Neural cell (in vitro differentiated cells): ENCODE data around the gene BCAS4. TPM values are rescaled to one million over a fixed set of nuclear protein-coding genes. Genes with fewer than 3 reads are reported as not detected.

Source experiments
- H2AFZ ChIP-seq: fragments of 200-600, 300-800 bp; sonication (generic), shearing (Covaris generic); 2 replicates; pipeline ENCODE4 v1.6.0; 2014; ENCODE audit warnings: low read depth, mild to moderate bottlenecking, antibody characterized with exemption, low read length, moderate library complexity
- H3F3A ChIP-seq: fragments of 200-600 bp; shearing (Covaris generic); 2 replicates; pipeline ENCODE4 v1.6.1; 2016; ENCODE audit warnings: mild to moderate bottlenecking, moderate library complexity, mixed read lengths, antibody characterized with exemption, low read length; ENCODE audit not compliant: insufficient read depth, poor library complexity, severe bottlenecking
- H3K27ac ChIP-seq: fragments of 200-600, 300-800 bp; sonication (generic), shearing (Covaris generic); 2 replicates; pipeline ENCODE4 v1.5.1; 2014; ENCODE audit warnings: mild to moderate bottlenecking, low read length, moderate library complexity
- H3K27me3 ChIP-seq: fragments of 300-800, 200-600 bp; sonication (generic), shearing (Covaris generic); 2 replicates; pipeline ENCODE4 v1.6.0; 2014; ENCODE audit warnings: mild to moderate bottlenecking, low read depth, low read length, moderate library complexity; ENCODE audit not compliant: insufficient read depth
- H3K36me3 ChIP-seq: fragments of 300-800, 200-600 bp; sonication (generic), shearing (Covaris generic); 2 replicates; pipeline ENCODE4 v1.5.1; 2014; ENCODE audit warnings: mild to moderate bottlenecking, antibody characterized with exemption, low read length, moderate library complexity; ENCODE audit not compliant: insufficient read depth
- H3K4me2 ChIP-seq: fragments of 300-800, 200-600 bp; sonication (generic), shearing (Covaris generic); 2 replicates; pipeline ENCODE4 v1.6.0; 2014; ENCODE audit warnings: mild to moderate bottlenecking, low read length
- H3K4me3 ChIP-seq: fragments of 300-800, 200-600 bp; sonication (generic), shearing (Covaris generic); 2 replicates; pipeline ENCODE4 v1.5.1; 2014; ENCODE audit warnings: mild to moderate bottlenecking, low read length, moderate library complexity
- H3K79me2 ChIP-seq: fragments of 200-600 bp; shearing (Covaris generic); replicated peaks from 2 replicates; pipeline ENCODE4 v1.6.0; 2014; ENCODE audit warnings: mild to moderate bottlenecking, low read length, moderate library complexity; ENCODE audit not compliant: insufficient read depth
- H3K9ac ChIP-seq: fragments of 300-800, 200-600 bp; sonication (generic), shearing (Covaris generic); 2 replicates; pipeline ENCODE4 v1.6.1; 2016; ENCODE audit warnings: mild to moderate bottlenecking, low read length, mixed read lengths
- H3K9me2 ChIP-seq: fragments of 200-600 bp; shearing (Covaris generic); 2 replicates; pipeline ENCODE4 v1.6.1; 2016; ENCODE audit warnings: mild to moderate bottlenecking, low read length, mixed read lengths; ENCODE audit not compliant: insufficient read depth
- H3K9me3 ChIP-seq: fragments of 200-600, 300-800 bp; sonication (generic), shearing (Covaris generic); 2 replicates; pipeline ENCODE4 v1.6.1; 2016; ENCODE audit warnings: mild to moderate bottlenecking, mixed run types, low read length, moderate library complexity, mixed read lengths
- H4K20me1 ChIP-seq: fragments of 200-600 bp; shearing (Covaris generic); 2 replicates; pipeline ENCODE4 v1.6.1; 2016; ENCODE audit warnings: mild to moderate bottlenecking, mixed run types; ENCODE audit not compliant: insufficient read depth
- EP300 ChIP-seq: fragments of 450-650 bp; conservative IDR thresholded peaks from 2 replicates; pipeline ENCODE4 v1.6.1; 2014; ENCODE audit warnings: antibody characterized with exemption, mild to moderate bottlenecking, moderate library complexity; ENCODE audit not compliant: poor library complexity, severe bottlenecking
- EZH2 ChIP-seq: fragments of 200-600, 300-800 bp; shearing (Covaris generic), sonication (generic); IDR thresholded peaks from 2 replicates; pipeline ENCODE4 v1.6.1; 2014; ENCODE audit warnings: antibody characterized with exemption, low read length, borderline replicate concordance, mild to moderate bottlenecking; ENCODE audit not compliant: insufficient read depth, poor library complexity, severe bottlenecking
- MXI1 ChIP-seq: fragments of 450-650 bp; conservative IDR thresholded peaks from 2 replicates; pipeline ENCODE4 v1.6.1; 2014; ENCODE audit warnings: antibody characterized with exemption, mild to moderate bottlenecking; ENCODE audit not compliant: poor library complexity, severe bottlenecking
- POLR2AphosphoS5 ChIP-seq: IDR thresholded peaks from 2 replicates; pipeline ENCODE4 v1.6.1; 2012
- RAD21 ChIP-seq: fragments of 450-650 bp; conservative IDR thresholded peaks from 2 replicates; pipeline ENCODE4 v1.6.1; 2014; ENCODE audit warnings: antibody characterized with exemption, mild to moderate bottlenecking, moderate library complexity
- SMC3 ChIP-seq: fragments of 450-650 bp; conservative IDR thresholded peaks from 2 replicates; pipeline ENCODE4 v1.6.1; 2014; ENCODE audit warnings: antibody characterized with exemption, mild to moderate bottlenecking, moderate library complexity; ENCODE audit not compliant: poor library complexity
- TAF1 ChIP-seq: IDR thresholded peaks from 2 replicates; pipeline ENCODE4 v1.6.1; 2012; ENCODE audit warnings: low read depth
- polyA plus RNA-seq: library from polyadenylated mRNA; depleted of rRNA; stranded (reverse); fragments of >200 nt; gene quantifications from 2 replicates; pipeline ENCODE4 v1.2.3, GENCODE V29; 2014
- TF ChIP-seq, protein P1 (sequence below): IDR thresholded peaks from 2 replicates; pipeline ENCODE4 v1.6.1; 2012; ENCODE audit warnings: borderline replicate concordance
- TF ChIP-seq, protein P2 (sequence below): fragments of 450-650 bp; IDR thresholded peaks from 2 replicates; pipeline ENCODE4 v1.5.1; 2014; ENCODE audit warnings: antibody characterized with exemption, mild to moderate bottlenecking, moderate library complexity; ENCODE audit not compliant: poor library complexity, severe bottlenecking

The BCAS4 gene
- polyA plus RNA-seq, 1 donor from 2014 or later = 24.6 TPM

DNA sequence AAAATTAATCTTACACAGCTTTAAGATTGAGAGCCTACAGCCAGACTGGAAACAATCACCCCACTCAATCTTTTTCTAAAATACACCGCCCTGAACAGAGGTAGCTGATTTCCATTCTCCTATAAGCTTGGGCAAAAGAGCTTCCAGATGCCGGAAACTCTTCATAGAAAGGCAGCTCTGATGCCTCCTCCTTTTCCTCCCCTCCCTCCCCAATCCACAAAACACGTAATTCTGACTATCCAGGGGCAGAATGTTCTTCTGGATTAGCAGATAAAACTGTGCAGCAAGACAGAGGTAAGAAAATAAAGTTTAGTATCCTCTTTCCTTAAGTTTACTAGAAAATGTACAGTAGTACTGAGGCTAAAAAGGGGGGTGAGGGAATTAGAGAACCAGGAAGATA lies 120.6 kb downstream of the BCAS4 start:
- no peaks in the 10 kb centered on the region for H3K9me2 ChIP-seq
- H3K4me3 ChIP-seq = no peak overlapping the region
- peaks cover 98% of the 10 kb centered on the region for H3K79me2 ChIP-seq
- no peaks in the 10 kb centered on the region for H3K9me3 ChIP-seq
- H3K4me2 ChIP-seq = no peak overlapping the region
- H2AFZ ChIP-seq = no peak overlapping the region
- no peaks in the 10 kb centered on the region for H3K36me3 ChIP-seq
- H3K27me3 ChIP-seq = no peaks in the 10 kb centered on the region
- H3K9ac ChIP-seq = no peak overlapping the region
- peaks cover 93% of the 10 kb centered on the region for H4K20me1 ChIP-seq
- H3F3A ChIP-seq = no peaks in the 10 kb centered on the region
- no peak overlapping the region for H3K27ac ChIP-seq
- TF ChIP-seq RAD21 (no peak), EZH2 (no peak), MXI1 (no peak), SMC3 (no peak), EP300 (no peak)
- TF ChIP-seq, protein P1, sequence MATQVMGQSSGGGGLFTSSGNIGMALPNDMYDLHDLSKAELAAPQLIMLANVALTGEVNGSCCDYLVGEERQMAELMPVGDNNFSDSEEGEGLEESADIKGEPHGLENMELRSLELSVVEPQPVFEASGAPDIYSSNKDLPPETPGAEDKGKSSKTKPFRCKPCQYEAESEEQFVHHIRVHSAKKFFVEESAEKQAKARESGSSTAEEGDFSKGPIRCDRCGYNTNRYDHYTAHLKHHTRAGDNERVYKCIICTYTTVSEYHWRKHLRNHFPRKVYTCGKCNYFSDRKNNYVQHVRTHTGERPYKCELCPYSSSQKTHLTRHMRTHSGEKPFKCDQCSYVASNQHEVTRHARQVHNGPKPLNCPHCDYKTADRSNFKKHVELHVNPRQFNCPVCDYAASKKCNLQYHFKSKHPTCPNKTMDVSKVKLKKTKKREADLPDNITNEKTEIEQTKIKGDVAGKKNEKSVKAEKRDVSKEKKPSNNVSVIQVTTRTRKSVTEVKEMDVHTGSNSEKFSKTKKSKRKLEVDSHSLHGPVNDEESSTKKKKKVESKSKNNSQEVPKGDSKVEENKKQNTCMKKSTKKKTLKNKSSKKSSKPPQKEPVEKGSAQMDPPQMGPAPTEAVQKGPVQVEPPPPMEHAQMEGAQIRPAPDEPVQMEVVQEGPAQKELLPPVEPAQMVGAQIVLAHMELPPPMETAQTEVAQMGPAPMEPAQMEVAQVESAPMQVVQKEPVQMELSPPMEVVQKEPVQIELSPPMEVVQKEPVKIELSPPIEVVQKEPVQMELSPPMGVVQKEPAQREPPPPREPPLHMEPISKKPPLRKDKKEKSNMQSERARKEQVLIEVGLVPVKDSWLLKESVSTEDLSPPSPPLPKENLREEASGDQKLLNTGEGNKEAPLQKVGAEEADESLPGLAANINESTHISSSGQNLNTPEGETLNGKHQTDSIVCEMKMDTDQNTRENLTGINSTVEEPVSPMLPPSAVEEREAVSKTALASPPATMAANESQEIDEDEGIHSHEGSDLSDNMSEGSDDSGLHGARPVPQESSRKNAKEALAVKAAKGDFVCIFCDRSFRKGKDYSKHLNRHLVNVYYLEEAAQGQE = no peak

DNA sequence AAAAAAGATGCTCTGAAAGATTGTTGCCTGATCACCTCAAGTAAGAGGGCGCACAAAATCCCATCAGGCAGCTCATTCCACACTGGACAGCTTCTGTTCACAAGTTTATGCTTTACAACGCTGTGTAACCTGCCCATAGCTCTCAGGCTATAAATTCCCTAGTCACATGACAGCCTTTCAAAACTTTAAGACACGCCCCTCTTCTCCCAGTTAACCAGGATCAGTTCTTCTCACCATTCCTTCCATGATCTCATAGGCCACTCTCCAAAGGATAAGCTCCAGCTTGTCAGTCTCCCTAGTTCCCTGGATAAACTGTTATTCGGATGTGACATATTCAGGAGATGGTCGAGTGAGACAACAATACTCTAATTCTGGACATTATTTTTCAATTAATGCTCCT lies 121.4 kb downstream of the BCAS4 start:
- Histone ChIP-seq H2AFZ (no peak overlapping the region), H3K27me3 (no peaks in the 10 kb centered on the region), H3K9ac (no peak overlapping the region), H3F3A (no peaks in the 10 kb centered on the region), H3K4me2 (no peak overlapping the region), H4K20me1 (peaks cover 93% of the 10 kb centered on the region), H3K36me3 (no peaks in the 10 kb centered on the region), H3K4me3 (no peak overlapping the region), H3K79me2 (peaks cover 98% of the 10 kb centered on the region), H3K9me3 (no peaks in the 10 kb centered on the region), H3K9me2 (no peaks in the 10 kb centered on the region), H3K27ac (no peak overlapping the region)
- TF ChIP-seq EP300 (no peak), RAD21 (no peak), POLR2AphosphoS5 (no peak), TAF1 (no peak), EZH2 (no peak), SMC3 (no peak), MXI1 (no peak)
- TF ChIP-seq, protein P2, sequence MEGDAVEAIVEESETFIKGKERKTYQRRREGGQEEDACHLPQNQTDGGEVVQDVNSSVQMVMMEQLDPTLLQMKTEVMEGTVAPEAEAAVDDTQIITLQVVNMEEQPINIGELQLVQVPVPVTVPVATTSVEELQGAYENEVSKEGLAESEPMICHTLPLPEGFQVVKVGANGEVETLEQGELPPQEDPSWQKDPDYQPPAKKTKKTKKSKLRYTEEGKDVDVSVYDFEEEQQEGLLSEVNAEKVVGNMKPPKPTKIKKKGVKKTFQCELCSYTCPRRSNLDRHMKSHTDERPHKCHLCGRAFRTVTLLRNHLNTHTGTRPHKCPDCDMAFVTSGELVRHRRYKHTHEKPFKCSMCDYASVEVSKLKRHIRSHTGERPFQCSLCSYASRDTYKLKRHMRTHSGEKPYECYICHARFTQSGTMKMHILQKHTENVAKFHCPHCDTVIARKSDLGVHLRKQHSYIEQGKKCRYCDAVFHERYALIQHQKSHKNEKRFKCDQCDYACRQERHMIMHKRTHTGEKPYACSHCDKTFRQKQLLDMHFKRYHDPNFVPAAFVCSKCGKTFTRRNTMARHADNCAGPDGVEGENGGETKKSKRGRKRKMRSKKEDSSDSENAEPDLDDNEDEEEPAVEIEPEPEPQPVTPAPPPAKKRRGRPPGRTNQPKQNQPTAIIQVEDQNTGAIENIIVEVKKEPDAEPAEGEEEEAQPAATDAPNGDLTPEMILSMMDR = no peak
- TF ChIP-seq, protein P1 = no peak
